Vagina (tissue), 2 donors: ENCODE measurements around the gene SLC28A1. TPM values are rescaled to one million over a fixed set of nuclear protein-coding genes. Genes with fewer than 3 reads are reported as not detected.
A peak's percentile ranks its signal among the peaks of the same experiment; 100 is the strongest.

Experiments used
- DNase-seq, 2 donors: peaks; one replicate each; pipeline ENCODE4 v3.0.0-alpha.2; 2017; ENCODE audit errors: extremely low spot score in 2 of 2
- H3K27ac ChIP-seq: fragments of 200-600 bp; sonication (generic); one replicate; pipeline ENCODE4 v1.5.1; 2019
- H3K27me3 ChIP-seq: fragments of 200-600 bp; sonication (generic); one replicate; pipeline ENCODE4 v1.5.1; 2019
- H3K36me3 ChIP-seq, 2 donors: fragments of 200-600 bp; sonication (generic); one replicate each; pipeline ENCODE4 v1.5.1; 2017 to 2019
- H3K4me1 ChIP-seq: fragments of 200-600 bp; sonication (generic); one replicate; pipeline ENCODE4 v1.5.1; 2019
- H3K4me3 ChIP-seq, 2 donors: fragments of 200-600 bp; sonication (generic); 1 replicate in 1 of 2; 2 replicates in 1 of 2; pipeline ENCODE4 v1.5.1; 2016 to 2019
- H3K9me3 ChIP-seq: fragments of 200-600 bp; sonication (generic); one replicate; pipeline ENCODE4 v1.5.1; 2019
- POLR2A ChIP-seq, 2 donors: fragments of 450-650 bp; IDR thresholded peaks; one replicate each; pipeline ENCODE4 v1.6.1; 2017; ENCODE audit warnings: antibody characterized with exemption in 2 of 2, mild to moderate bottlenecking in 2 of 2, moderate library complexity in 2 of 2
- POLR2AphosphoS5 ChIP-seq, 2 donors: sonication (generic); formaldehyde crosslinking; IDR thresholded peaks; one replicate each; pipeline ENCODE4 v1.9.0; 2017; ENCODE audit warnings: antibody characterized with exemption in 2 of 2, mild to moderate bottlenecking in 2 of 2, low read depth in 1 of 2; ENCODE audit not compliant: insufficient read depth in 1 of 2
- intact Hi-C: fragments of 100-400 bp; cut with DNase I; formaldehyde crosslinking; loops from one replicate; pipeline ENCODE4 v1.15.1; 2023
- total RNA-seq: library from RNA; depleted of rRNA; stranded (reverse); fragments of >200 nt; gene quantifications from one replicate; pipeline ENCODE4 v1.2.3, GENCODE V29; 2016
- TF ChIP-seq, protein P1 (sequence below), 3 experiments: fragments of 450-650 bp in 2 of 3; fragments of 200-600 bp in 1 of 3; sonication (generic) in 1 of 3; IDR thresholded peaks; one replicate each; pipeline ENCODE4 v1.5.1; 2017 to 2019; ENCODE audit warnings: antibody characterized with exemption in 3 of 3, mild to moderate bottlenecking in 2 of 3, moderate library complexity in 2 of 3

The SLC28A1 gene
- total RNA-seq, 1 donor from 2014 or later: not detected

DNA sequence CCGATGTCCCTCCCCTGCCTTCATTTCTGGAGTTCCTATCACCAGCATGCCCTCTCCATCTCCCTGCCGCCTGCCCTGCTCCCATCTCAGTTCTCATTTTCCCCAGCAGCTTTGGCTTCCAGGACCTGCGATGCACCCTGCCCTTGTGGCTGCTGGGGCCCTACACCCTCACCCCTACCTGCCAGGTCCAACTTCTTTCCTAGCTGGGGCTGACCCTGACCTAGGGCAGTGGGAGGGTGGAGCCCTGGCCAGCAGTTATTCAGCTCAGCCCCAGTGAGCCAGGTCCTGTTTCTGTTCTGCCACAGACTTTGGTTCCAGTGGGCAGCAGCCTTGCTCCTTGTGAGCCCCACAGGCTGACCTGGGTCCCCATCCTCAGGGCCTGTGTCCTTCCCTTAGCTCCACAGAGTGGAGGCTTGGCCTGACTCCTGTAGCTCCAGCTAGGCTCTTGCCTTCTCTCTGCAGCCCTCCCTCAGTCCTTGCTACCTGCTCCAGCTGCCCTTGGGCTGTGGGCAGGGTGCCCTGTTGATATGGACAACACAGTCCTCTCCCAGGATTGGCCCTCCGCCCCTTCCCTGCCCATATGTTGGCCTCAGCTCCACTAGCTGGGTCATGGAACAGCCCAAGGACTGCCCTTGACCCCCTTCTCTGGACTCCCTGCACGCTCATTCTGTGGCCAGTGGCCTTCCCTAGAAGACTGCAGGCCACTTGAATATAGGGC, 62.5 kb downstream of the SLC28A1 start:
- no peak overlapping the region for H3K4me3 ChIP-seq
- no peaks in the 10 kb centered on the region for H3K36me3 ChIP-seq
- TF ChIP-seq, protein P1, sequence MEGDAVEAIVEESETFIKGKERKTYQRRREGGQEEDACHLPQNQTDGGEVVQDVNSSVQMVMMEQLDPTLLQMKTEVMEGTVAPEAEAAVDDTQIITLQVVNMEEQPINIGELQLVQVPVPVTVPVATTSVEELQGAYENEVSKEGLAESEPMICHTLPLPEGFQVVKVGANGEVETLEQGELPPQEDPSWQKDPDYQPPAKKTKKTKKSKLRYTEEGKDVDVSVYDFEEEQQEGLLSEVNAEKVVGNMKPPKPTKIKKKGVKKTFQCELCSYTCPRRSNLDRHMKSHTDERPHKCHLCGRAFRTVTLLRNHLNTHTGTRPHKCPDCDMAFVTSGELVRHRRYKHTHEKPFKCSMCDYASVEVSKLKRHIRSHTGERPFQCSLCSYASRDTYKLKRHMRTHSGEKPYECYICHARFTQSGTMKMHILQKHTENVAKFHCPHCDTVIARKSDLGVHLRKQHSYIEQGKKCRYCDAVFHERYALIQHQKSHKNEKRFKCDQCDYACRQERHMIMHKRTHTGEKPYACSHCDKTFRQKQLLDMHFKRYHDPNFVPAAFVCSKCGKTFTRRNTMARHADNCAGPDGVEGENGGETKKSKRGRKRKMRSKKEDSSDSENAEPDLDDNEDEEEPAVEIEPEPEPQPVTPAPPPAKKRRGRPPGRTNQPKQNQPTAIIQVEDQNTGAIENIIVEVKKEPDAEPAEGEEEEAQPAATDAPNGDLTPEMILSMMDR (IDR thresholded peaks at IDR 0.05): no peak
- no peak for TF ChIP-seq POLR2A (IDR thresholded peaks at IDR 0.05)
- no peak for TF ChIP-seq POLR2AphosphoS5 (IDR thresholded peaks at IDR 0.05; ENCODE audit: insufficient read depth in 1 of 2, low read depth in 1 of 2)
- peaks cover 11% of the 10 kb centered on the region for H3K4me1 ChIP-seq
- intact Hi-C loops: no loop called here
- no peaks in the 10 kb centered on the region for H3K27me3 ChIP-seq
- no peak for DNase-seq
- peak overlapping the region; percentile 54 for H3K27ac ChIP-seq
- H3K9me3 ChIP-seq: no peaks in the 10 kb centered on the region

DNA sequence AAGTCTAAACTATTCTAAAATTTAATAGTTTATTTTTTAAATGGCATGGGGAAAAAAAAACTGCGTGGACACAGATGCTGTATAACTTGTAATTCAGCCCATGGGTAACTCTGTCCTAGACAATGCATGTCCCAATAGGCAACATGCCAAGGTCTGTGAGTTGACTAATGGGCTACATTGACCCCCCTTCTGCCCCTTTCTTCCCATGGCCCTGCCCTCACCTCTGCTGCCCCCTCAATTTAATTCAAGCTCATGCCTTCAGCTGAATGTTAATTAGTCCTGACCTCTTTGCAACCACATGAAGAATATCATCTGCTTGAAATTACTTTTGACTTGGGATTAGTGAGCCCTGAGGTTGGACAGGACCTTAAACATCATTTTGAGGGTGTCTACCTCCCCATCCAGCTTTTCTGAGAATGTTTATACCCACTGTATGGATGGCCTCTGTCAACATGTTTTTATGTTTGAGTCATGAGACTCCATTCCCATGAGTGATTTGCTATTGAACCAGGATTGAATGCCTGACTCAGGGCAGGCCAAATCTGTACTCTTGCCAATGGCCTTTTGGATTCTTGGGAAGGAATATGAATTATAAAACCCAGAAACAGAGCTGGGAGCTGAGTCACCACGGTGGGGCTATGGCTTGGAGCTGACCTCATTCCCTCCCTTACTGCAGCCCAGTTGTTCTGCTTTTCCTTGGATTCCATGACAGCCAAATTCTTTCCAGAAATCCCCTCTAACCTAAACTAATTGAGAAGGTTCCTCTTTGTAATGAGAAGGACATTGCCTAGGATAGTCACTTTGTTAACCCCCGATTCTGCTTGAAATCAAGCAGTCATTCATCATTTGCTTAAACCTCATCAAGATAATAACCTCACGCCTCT, 63.7 kb downstream of the SLC28A1 start:
- H3K4me3 ChIP-seq: no peak overlapping the region
- H3K9me3 ChIP-seq: no peaks in the 10 kb centered on the region
- no peak for TF ChIP-seq POLR2A (IDR thresholded peaks at IDR 0.05)
- TF ChIP-seq POLR2AphosphoS5 (IDR thresholded peaks at IDR 0.05; ENCODE audit: insufficient read depth in 1 of 2, low read depth in 1 of 2): no peak
- DNase-seq: no peak
- no peaks in the 10 kb centered on the region for H3K36me3 ChIP-seq
- no peaks in the 10 kb centered on the region for H3K27me3 ChIP-seq
- intact Hi-C loops: no loop called here
- H3K4me1 ChIP-seq: peaks cover 11% of the 10 kb centered on the region
- H3K27ac ChIP-seq: peak overlapping the region; percentile 54

DNA sequence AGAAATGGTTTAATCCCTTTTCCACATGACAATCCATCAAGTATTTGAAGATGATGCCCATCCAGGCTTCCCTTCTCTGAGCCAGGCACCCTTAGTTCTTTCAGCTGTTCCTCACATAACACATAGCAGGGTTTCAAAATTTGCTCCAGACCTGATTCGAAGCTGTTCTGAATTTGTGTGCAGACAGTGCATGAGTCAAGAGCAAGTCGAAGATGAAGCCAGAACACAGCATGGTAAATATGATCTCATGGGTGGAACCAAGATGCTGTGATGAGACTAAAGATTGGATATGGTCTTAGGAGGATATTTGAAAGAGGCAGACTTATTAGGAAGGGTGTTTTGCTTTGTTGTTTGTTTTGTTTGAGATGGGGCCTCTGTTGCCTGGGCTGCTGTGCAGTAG, 64.6 kb downstream of the SLC28A1 start:
- H3K27ac ChIP-seq: peak overlapping the region; percentile 54
- no peaks in the 10 kb centered on the region for H3K9me3 ChIP-seq
- intact Hi-C loops: no loop called here
- no peaks in the 10 kb centered on the region for H3K36me3 ChIP-seq
- DNase-seq: no peak
- peaks cover 11% of the 10 kb centered on the region for H3K4me1 ChIP-seq
- H3K4me3 ChIP-seq: no peak overlapping the region
- TF ChIP-seq, protein P1 (IDR thresholded peaks at IDR 0.05): no peak
- TF ChIP-seq POLR2AphosphoS5 (IDR thresholded peaks at IDR 0.05; ENCODE audit: insufficient read depth in 1 of 2, low read depth in 1 of 2) (no peak), POLR2A (IDR thresholded peaks at IDR 0.05) (no peak)
- no peaks in the 10 kb centered on the region for H3K27me3 ChIP-seq

DNA sequence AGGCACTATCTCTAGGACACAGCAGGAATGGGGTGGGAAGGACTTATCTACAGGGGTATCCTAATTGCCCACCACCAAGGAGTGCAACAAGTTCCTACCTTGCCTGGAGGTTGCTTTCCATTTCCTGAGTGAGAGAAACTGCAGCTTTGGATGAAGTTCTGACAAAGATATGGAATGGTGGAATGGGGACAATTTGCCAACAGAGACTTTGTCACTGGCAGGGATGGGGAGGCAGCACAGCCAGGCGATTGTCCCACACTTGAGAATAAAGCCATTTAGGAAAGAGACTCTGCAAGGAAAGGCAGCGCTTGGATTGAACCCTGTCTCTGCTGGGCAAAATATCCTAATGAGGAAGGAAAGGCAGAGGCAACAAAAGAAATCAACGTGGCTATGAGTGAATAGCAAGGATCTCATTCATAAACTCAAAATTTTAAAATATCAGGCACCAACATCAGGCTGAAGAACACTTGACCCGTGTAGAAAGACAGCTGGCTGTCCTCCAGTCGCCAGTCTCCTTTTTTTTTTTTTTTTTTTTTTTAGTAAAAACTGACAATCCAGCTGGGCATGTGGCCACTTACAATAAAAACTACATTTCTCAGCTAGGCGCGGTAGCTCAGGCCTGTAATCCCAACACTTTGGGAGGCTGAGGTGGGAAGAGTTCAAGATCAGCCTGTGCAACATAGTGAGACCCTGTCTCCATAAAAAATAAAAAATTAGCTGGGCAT, 65.5 kb downstream of the SLC28A1 start:
- intact Hi-C loops: no loop called here
- TF ChIP-seq, protein P1 (IDR thresholded peaks at IDR 0.05): no peak
- TF ChIP-seq POLR2AphosphoS5 (IDR thresholded peaks at IDR 0.05; ENCODE audit: insufficient read depth in 1 of 2, low read depth in 1 of 2) (no peak), POLR2A (IDR thresholded peaks at IDR 0.05) (no peak)
- no peak overlapping the region for H3K4me3 ChIP-seq

DNA sequence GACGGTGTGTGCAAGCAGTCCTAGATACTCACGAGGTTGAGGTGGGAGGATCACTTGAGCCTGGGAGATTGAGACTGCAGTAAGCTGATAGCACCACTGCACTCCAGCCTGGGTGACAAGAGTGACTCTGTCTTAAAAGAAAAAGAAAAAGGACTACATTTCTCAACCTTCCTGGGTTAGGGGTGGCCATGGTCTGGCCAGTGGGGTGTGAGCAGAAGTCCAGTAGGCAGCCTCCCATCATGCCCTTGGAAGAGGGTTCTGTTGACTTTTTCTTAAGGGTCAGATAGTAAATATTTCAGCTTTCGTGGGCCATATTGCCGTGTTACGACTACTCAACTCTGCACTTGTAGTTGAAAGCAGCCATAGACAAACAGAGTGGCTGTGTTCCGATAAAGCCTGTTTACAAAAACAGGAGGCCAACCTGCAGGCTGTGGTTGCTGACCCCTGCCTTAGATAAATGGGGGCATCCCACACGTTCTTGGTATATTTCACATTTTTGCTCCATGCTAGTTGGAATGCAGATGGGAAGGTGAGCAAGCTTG, 66.2 kb downstream of the SLC28A1 start:
- Histone ChIP-seq H3K4me3 (no peak overlapping the region), H3K27me3 (no peaks in the 10 kb centered on the region), H3K27ac (no peak overlapping the region), H3K4me1 (peaks cover 20% of the 10 kb centered on the region), H3K9me3 (no peaks in the 10 kb centered on the region), H3K36me3 (no peaks in the 10 kb centered on the region)
- DNase-seq: no peak
- no peak for TF ChIP-seq POLR2A (IDR thresholded peaks at IDR 0.05)
- TF ChIP-seq, protein P1 (IDR thresholded peaks at IDR 0.05): no peak
- TF ChIP-seq POLR2AphosphoS5 (IDR thresholded peaks at IDR 0.05; ENCODE audit: insufficient read depth in 1 of 2, low read depth in 1 of 2): no peak
- intact Hi-C loops: no loop called here

More for the DNA sequence above, 65.5 kb downstream of the SLC28A1 start:
- no peaks in the 10 kb centered on the region for H3K36me3 ChIP-seq
- no peaks in the 10 kb centered on the region for H3K27me3 ChIP-seq
- peaks cover 13% of the 10 kb centered on the region for H3K4me1 ChIP-seq
- H3K27ac ChIP-seq: no peak overlapping the region
- no peak for DNase-seq
- H3K9me3 ChIP-seq: no peaks in the 10 kb centered on the region
